ENCODE results near the gene NBEA.

DNA sequence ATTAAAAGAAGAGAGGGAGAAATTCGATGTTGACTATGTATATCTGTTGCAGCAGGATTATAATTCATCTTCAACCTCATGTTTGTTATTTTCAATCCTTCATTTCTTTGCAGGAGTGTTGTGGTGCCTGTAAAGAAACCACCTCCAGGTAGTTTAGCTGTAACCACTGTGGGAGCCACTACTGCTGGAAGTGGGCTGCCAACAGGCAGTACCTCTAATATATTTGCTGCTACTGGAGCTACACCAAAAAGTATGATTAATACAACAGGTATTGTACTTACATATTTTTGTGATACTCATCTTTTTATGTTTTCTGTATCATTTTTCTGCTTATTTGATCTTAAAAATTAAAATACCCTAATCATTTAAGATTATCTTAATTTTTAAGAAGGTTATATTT lies 266.5 kb downstream of the NBEA start:
- no peak for TF ChIP-seq POLR2A (IDR thresholded peaks at IDR 0.05)
- TF ChIP-seq, protein P1, sequence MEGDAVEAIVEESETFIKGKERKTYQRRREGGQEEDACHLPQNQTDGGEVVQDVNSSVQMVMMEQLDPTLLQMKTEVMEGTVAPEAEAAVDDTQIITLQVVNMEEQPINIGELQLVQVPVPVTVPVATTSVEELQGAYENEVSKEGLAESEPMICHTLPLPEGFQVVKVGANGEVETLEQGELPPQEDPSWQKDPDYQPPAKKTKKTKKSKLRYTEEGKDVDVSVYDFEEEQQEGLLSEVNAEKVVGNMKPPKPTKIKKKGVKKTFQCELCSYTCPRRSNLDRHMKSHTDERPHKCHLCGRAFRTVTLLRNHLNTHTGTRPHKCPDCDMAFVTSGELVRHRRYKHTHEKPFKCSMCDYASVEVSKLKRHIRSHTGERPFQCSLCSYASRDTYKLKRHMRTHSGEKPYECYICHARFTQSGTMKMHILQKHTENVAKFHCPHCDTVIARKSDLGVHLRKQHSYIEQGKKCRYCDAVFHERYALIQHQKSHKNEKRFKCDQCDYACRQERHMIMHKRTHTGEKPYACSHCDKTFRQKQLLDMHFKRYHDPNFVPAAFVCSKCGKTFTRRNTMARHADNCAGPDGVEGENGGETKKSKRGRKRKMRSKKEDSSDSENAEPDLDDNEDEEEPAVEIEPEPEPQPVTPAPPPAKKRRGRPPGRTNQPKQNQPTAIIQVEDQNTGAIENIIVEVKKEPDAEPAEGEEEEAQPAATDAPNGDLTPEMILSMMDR (IDR thresholded peaks at IDR 0.05), result no peak
